H9 (cell line): ENCODE results near the gene ARAP1. TPM values are rescaled to one million over a fixed set of nuclear protein-coding genes. Genes with fewer than 3 reads are reported as not detected.

Experiments
- DNase-seq: peaks from one replicate; pipeline ENCODE4 v3.0.0-alpha.2; 2017
- H2AFZ ChIP-seq: one replicate; pipeline ENCODE4 v1.6.1; 2013; ENCODE audit warnings: mild to moderate bottlenecking, low read length, control low read depth, moderate library complexity
- H2AK5ac ChIP-seq: 2 replicates; pipeline ENCODE4 v1.6.1; 2013; ENCODE audit warnings: low read length, control low read depth, mixed read lengths; ENCODE audit not compliant: insufficient read length
- H2BK120ac ChIP-seq: one replicate; pipeline ENCODE4 v1.6.1; 2013; ENCODE audit warnings: low read depth, mild to moderate bottlenecking, low read length, control low read depth, inconsistent platforms; ENCODE audit not compliant: poor library complexity, severe bottlenecking
- H2BK12ac ChIP-seq: 2 replicates; pipeline ENCODE4 v1.6.1; 2013; ENCODE audit warnings: low read length, control low read depth, mixed read lengths, low read depth; ENCODE audit not compliant: insufficient read length
- H2BK15ac ChIP-seq: 2 replicates; pipeline ENCODE4 v1.6.1; 2013; ENCODE audit warnings: low read depth, low read length, control low read depth
- H2BK20ac ChIP-seq: one replicate; pipeline ENCODE4 v1.6.1; 2013; ENCODE audit warnings: low read depth, mild to moderate bottlenecking, low read length, control low read depth, inconsistent platforms; ENCODE audit not compliant: poor library complexity, severe bottlenecking
- H2BK5ac ChIP-seq: 2 replicates; pipeline ENCODE4 v1.6.1; 2013; ENCODE audit warnings: low read length, control low read depth, mixed read lengths; ENCODE audit not compliant: insufficient read length
- H3K14ac ChIP-seq: 2 replicates; pipeline ENCODE4 v1.6.1; 2013; ENCODE audit warnings: low read length, control low read depth; ENCODE audit not compliant: insufficient read depth
- H3K18ac ChIP-seq: 2 replicates; pipeline ENCODE4 v1.6.1; 2013; ENCODE audit warnings: low read depth, mild to moderate bottlenecking, mixed read lengths, low read length, control low read depth; ENCODE audit not compliant: insufficient read length
- H3K23ac ChIP-seq: 2 replicates; pipeline ENCODE4 v1.6.1; 2013; ENCODE audit warnings: low read length, control low read depth, mixed read lengths, low read depth; ENCODE audit not compliant: insufficient read length
- H3K23me2 ChIP-seq: 2 replicates; pipeline ENCODE4 v1.6.1; 2013; ENCODE audit warnings: low read depth, mild to moderate bottlenecking, mixed read lengths, low read length, control low read depth; ENCODE audit not compliant: insufficient read length, poor library complexity, severe bottlenecking
- H3K27ac ChIP-seq: 2 replicates; pipeline ENCODE4 v1.5.1; 2013; ENCODE audit warnings: low read length, control low read depth, mixed read lengths, low read depth; ENCODE audit not compliant: insufficient read length
- H3K27me3 ChIP-seq: 2 replicates; pipeline ENCODE4 v1.6.1; 2013; ENCODE audit warnings: low read length, control low read depth, inconsistent platforms; ENCODE audit not compliant: insufficient read depth
- H3K4ac ChIP-seq: 2 replicates; pipeline ENCODE4 v1.6.1; 2013; ENCODE audit warnings: low read depth, mild to moderate bottlenecking, control low read depth, inconsistent platforms, low read length, moderate library complexity
- H3K4me1 ChIP-seq: 2 replicates; pipeline ENCODE4 v1.6.1; 2013; ENCODE audit warnings: low read length, control low read depth, inconsistent platforms; ENCODE audit not compliant: insufficient read depth
- H3K4me2 ChIP-seq: 2 replicates; pipeline ENCODE4 v1.6.1; 2013; ENCODE audit warnings: low read length, control low read depth, mixed read lengths; ENCODE audit not compliant: insufficient read length, insufficient read depth
- H3K56ac ChIP-seq: 2 replicates; pipeline ENCODE4 v1.6.1; 2013; ENCODE audit warnings: low read depth, mild to moderate bottlenecking, mixed read lengths, low read length, control low read depth; ENCODE audit not compliant: insufficient read length
- H3K79me1 ChIP-seq: 2 replicates; pipeline ENCODE4 v1.6.1; 2013; ENCODE audit warnings: low read depth, mild to moderate bottlenecking, moderate library complexity, low read length, control low read depth, inconsistent platforms; ENCODE audit not compliant: insufficient read depth, poor library complexity, severe bottlenecking
- H3K79me2 ChIP-seq: 2 replicates; pipeline ENCODE4 v1.6.1; 2013; ENCODE audit warnings: low read length, control low read depth, inconsistent platforms; ENCODE audit not compliant: insufficient read depth
- H3K9ac ChIP-seq: 2 replicates; pipeline ENCODE4 v1.6.1; 2013; ENCODE audit warnings: low read length, control low read depth, mixed read lengths; ENCODE audit not compliant: insufficient read length; ENCODE audit errors: extremely low read depth
- H3K9me3 ChIP-seq: one replicate; pipeline ENCODE4 v1.6.1; 2013; ENCODE audit warnings: low read depth, low read length, inconsistent platforms; ENCODE audit not compliant: control insufficient read depth
- H3T11ph ChIP-seq: one replicate; pipeline ENCODE4 v1.6.1; 2013; ENCODE audit warnings: mild to moderate bottlenecking, low read length, control low read depth, inconsistent platforms
- H4K20me1 ChIP-seq: one replicate; pipeline ENCODE4 v1.6.1; 2013; ENCODE audit not compliant: control insufficient read depth, insufficient read length, insufficient read depth
- H4K5ac ChIP-seq: 2 replicates; pipeline ENCODE4 v1.6.1; 2013; ENCODE audit warnings: low read depth, mild to moderate bottlenecking, mixed read lengths, low read length, control low read depth; ENCODE audit not compliant: insufficient read length
- H4K8ac ChIP-seq: replicated peaks from 2 replicates; pipeline ENCODE4 v1.6.1; 2013; ENCODE audit warnings: low read length, control low read depth, mixed read lengths, low read depth; ENCODE audit not compliant: insufficient read length
- H4K91ac ChIP-seq: 2 replicates; pipeline ENCODE4 v1.6.1; 2013; ENCODE audit warnings: low read depth, mild to moderate bottlenecking, moderate library complexity, mixed read lengths, low read length, control low read depth; ENCODE audit not compliant: insufficient read length
- H3K27ac Mint-ChIP-seq, 3 experiments: 2 replicates in 2 of 3; 3 replicates in 1 of 3; pipeline ENCODE4 v1.8.0; 2020 to 2021; ENCODE audit warnings: mixed read lengths in 3 of 3, mild to moderate bottlenecking in 1 of 3, moderate library complexity in 1 of 3
- H3K27me3 Mint-ChIP-seq: 2 replicates; pipeline ENCODE4 v1.8.0; 2021; ENCODE audit warnings: low read depth, mild to moderate bottlenecking, moderate library complexity, mixed read lengths
- H3K36me3 Mint-ChIP-seq, 3 experiments: 2 replicates in 2 of 3; 3 replicates in 1 of 3; pipeline ENCODE4 v1.8.0; 2020 to 2021; ENCODE audit warnings: low read depth in 3 of 3, mixed read lengths in 3 of 3; ENCODE audit not compliant: insufficient read depth in 1 of 3
- H3K4me1 Mint-ChIP-seq, 2 experiments: 2 replicates each; pipeline ENCODE4 v1.8.0; 2020; ENCODE audit warnings: mixed read lengths in 2 of 2
- H3K4me3 Mint-ChIP-seq, 2 experiments: 2 replicates in 1 of 2; 3 replicates in 1 of 2; pipeline ENCODE4 v1.8.0; 2020 to 2021; ENCODE audit warnings: mild to moderate bottlenecking in 2 of 2, mixed read lengths in 2 of 2, moderate library complexity in 1 of 2
- H3K9me3 Mint-ChIP-seq, 2 experiments: 2 replicates in 1 of 2; 3 replicates in 1 of 2; pipeline ENCODE4 v1.8.0; 2020; ENCODE audit warnings: mild to moderate bottlenecking in 2 of 2, mixed read lengths in 2 of 2, moderate library complexity in 1 of 2
- CTCF ChIP-seq: fragments of 200-600 bp; sonication (generic); conservative IDR thresholded peaks from 3 replicates; pipeline ENCODE4 v1.8.0; 2021; ENCODE audit warnings: antibody characterized with exemption, mild to moderate bottlenecking
- WGBS: extraction: QIAGEN DNeasy Blood & Tissue Kit; methylation state at CpG from one replicate; pipeline ENCODE4 v1.1.7; 2013; ENCODE audit warnings: missing lambda C conversion rate, low lambda C conversion rate, mixed read lengths; ENCODE audit not compliant: insufficient read length; ENCODE audit errors: extremely low coverage; 5-methylcytosine and 5-hydroxymethylcytosine counted together
- total RNA-seq: library from RNA; stranded (reverse); gene quantifications from 2 replicates; pipeline ENCODE4 v1.2.1, GENCODE V29; 2021

The ARAP1 gene
- total RNA-seq, 1 experiment from 2014 or later = 59.4 TPM

- WGBS = 100% methylated on average over 2 of the region's 23 CpGs
- Histone ChIP-seq H4K20me1 (no peaks in the 10 kb centered on the region), H3K18ac (no peak overlapping the region), H3K23me2 (peaks cover 11% of the 10 kb centered on the region), H2AK5ac (no peak overlapping the region), H3K23ac (no peak overlapping the region), H3K4ac (no peak overlapping the region), H2BK120ac (no peak overlapping the region), H3T11ph (no peak overlapping the region), H4K5ac (no peak overlapping the region), H2BK20ac (no peak overlapping the region), H3K27me3 (peaks cover 23% of the 10 kb centered on the region; the same call in 1 of the 2 replicates), H3K4me2 (no peak overlapping the region), H3K79me1 (no peaks in the 10 kb centered on the region), H3K4me1 (peaks cover 5% of the 10 kb centered on the region; the same call in 1 of the 2 replicates), H2BK12ac (no peak overlapping the region), H4K91ac (no peak overlapping the region), H3K9me3 (no peaks in the 10 kb centered on the region), H2BK15ac (no peak overlapping the region), H3K79me2 (no peaks in the 10 kb centered on the region), H3K56ac (no peak overlapping the region), H2AFZ (no peak overlapping the region), H2BK5ac (no peak overlapping the region), H3K14ac (no peak overlapping the region), H3K27ac (no peak overlapping the region), H4K8ac (no peak overlapping the region), H3K9ac (no peak overlapping the region)
- Mint-ChIP-seq H3K9me3 (no peaks in the 10 kb centered on the region), H3K4me3 (no peak overlapping the region), H3K27ac (no peak overlapping the region), H3K36me3 (no peaks in the 10 kb centered on the region), H3K27me3 (peaks cover 27% of the 10 kb centered on the region), H3K4me1 (peaks cover 27 to 28% of the 10 kb centered on the region in 2 experiments)
- TF ChIP-seq CTCF = no peak
- DNase-seq = no peak
Measured at GRCh38 chr11:72639502-72640375, 112.5 kb downstream of the ARAP1 start.
